GM23248 (cell line): ENCODE data around the gene C1orf122. TPM values are rescaled to one million over a fixed set of nuclear protein-coding genes. Genes with fewer than 3 reads are reported as not detected.
A peak's percentile ranks its signal among the peaks of the same experiment; 100 is the strongest.

Experiments used
- DNase-seq: peaks from one replicate; pipeline ENCODE4 v3.0.0-alpha.2; 2015
- H2AFZ ChIP-seq: fragments of 200-600 bp; sonication (generic); 2 replicates; pipeline ENCODE4 v1.6.1; 2016; ENCODE audit warnings: antibody characterized with exemption
- H3F3A ChIP-seq: fragments of 200-600 bp; sonication (generic); 2 replicates; pipeline ENCODE4 v1.6.1; 2016; ENCODE audit warnings: mild to moderate bottlenecking, antibody characterized with exemption, mixed run types; ENCODE audit not compliant: insufficient read depth
- H3K27ac ChIP-seq: fragments of 200-600 bp; sonication (generic); 2 replicates; pipeline ENCODE4 v1.5.1; 2016; ENCODE audit warnings: mild to moderate bottlenecking
- H3K27me3 ChIP-seq: fragments of 200-600 bp; sonication (generic); replicated peaks from 2 replicates; pipeline ENCODE4 v1.6.1; 2016; ENCODE audit warnings: mild to moderate bottlenecking; ENCODE audit not compliant: insufficient read depth
- H3K36me3 ChIP-seq: fragments of 200-600 bp; sonication (generic); 2 replicates; pipeline ENCODE4 v1.6.1; 2016; ENCODE audit warnings: low read depth, mild to moderate bottlenecking
- H3K4me1 ChIP-seq: fragments of 200-600 bp; sonication (generic); 2 replicates; pipeline ENCODE4 v1.6.1; 2016; ENCODE audit warnings: mild to moderate bottlenecking; ENCODE audit not compliant: insufficient read depth
- H3K4me2 ChIP-seq: fragments of 200-600 bp; sonication (generic); one replicate; pipeline ENCODE4 v1.6.1; 2016; ENCODE audit warnings: mild to moderate bottlenecking; ENCODE audit not compliant: unreplicated experiment
- H3K4me3 ChIP-seq: fragments of 200-600 bp; sonication (generic); 2 replicates; pipeline ENCODE4 v1.5.1; 2016; ENCODE audit warnings: mild to moderate bottlenecking
- H3K79me2 ChIP-seq: fragments of 200-600 bp; sonication (generic); 2 replicates; pipeline ENCODE4 v1.6.1; 2016; ENCODE audit warnings: mild to moderate bottlenecking; ENCODE audit not compliant: insufficient read depth
- H3K9ac ChIP-seq: fragments of 200-600 bp; sonication (generic); 2 replicates; pipeline ENCODE4 v1.6.1; 2016; ENCODE audit warnings: mild to moderate bottlenecking
- H3K9me2 ChIP-seq: fragments of 200-600 bp; sonication (generic); 2 replicates; pipeline ENCODE4 v1.6.1; 2016; ENCODE audit warnings: mixed run types, mild to moderate bottlenecking, moderate library complexity; ENCODE audit not compliant: insufficient read depth
- H3K9me3 ChIP-seq: fragments of 200-600 bp; sonication (generic); one replicate; pipeline ENCODE4 v1.6.1; 2017; ENCODE audit warnings: low read depth
- H4K20me1 ChIP-seq: fragments of 200-600 bp; sonication (generic); 2 replicates; pipeline ENCODE4 v1.6.0; 2016; ENCODE audit not compliant: insufficient read depth
- EZH2 ChIP-seq: fragments of 200-600 bp; sonication (generic); IDR thresholded peaks from 2 replicates; pipeline ENCODE4 v1.6.1; 2018; ENCODE audit warnings: antibody characterized with exemption, mild to moderate bottlenecking; ENCODE audit not compliant: insufficient read depth, poor library complexity, severe bottlenecking
- EZH2phosphoT487 ChIP-seq: fragments of 200-600 bp; sonication (generic); IDR thresholded peaks from 2 replicates; pipeline ENCODE4 v1.6.1; 2018; ENCODE audit warnings: antibody characterized with exemption, moderate library complexity, mild to moderate bottlenecking, low read depth; ENCODE audit not compliant: insufficient read depth
- WGBS, 2 experiments: methylation state at CpG; one replicate each; pipeline ENCODE4 v1.1.6; 2015 to 2017; ENCODE audit warnings: low lambda C conversion rate in 2 of 2, low coverage in 1 of 2; ENCODE audit errors: missing lambda C conversion rate in 2 of 2; 5-methylcytosine and 5-hydroxymethylcytosine counted together
- in situ Hi-C: fragments of 300-500 bp; cut with MboI; formaldehyde crosslinking; loops from 2 replicates; pipeline ENCODE4 v1.15.0; 2020
- polyA plus RNA-seq: library from polyadenylated mRNA; unstranded; fragments of >200 nt; fragmentation: Nextera tagmentation; extraction: Ambion mirVana; gene quantifications from 2 replicates; pipeline ENCODE4 v1.2.1, GENCODE V29; 2016
- total RNA-seq: library from RNA; depleted of rRNA; stranded (reverse); fragments of >200 nt; shearing (Covaris generic); gene quantifications from 2 replicates; pipeline ENCODE4 v1.2.3, GENCODE V29; 2014

C1orf122 gene
- total and polyA plus RNA-seq, 2 experiments from 2014 or later, result 103 to 110 TPM

DNA sequence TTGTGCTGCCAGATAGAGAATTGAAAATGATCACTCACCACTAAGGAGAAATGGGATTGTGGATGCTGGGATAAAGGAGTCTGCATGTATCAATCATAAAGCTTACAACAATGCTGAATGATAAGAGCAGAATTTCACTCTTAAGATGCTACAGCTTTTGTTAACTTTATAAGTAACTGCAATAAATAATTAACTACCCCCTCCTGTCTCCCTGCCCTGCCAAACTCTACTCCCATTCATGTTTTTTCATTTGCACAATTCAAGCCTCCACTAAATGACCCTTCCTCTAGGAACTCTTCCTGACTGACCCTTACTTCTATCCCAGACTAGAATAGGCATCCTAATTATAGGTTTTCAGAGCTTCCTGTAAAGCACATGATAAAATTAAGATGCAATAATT is 36.9 kb downstream of the C1orf122 start:
- Histone ChIP-seq H3K79me2 (peaks cover 99% of the 10 kb centered on the region), H3K36me3 (peaks cover 20% of the 10 kb centered on the region), H3K4me3 (no peak overlapping the region), H3K4me2 (no peak overlapping the region), H3F3A (no peaks in the 10 kb centered on the region), H3K9me3 (no peaks in the 10 kb centered on the region), H2AFZ (no peak overlapping the region), H3K4me1 (no peaks in the 10 kb centered on the region), H3K9me2 (no peaks in the 10 kb centered on the region), H3K27me3 (no peaks in the 10 kb centered on the region), H3K27ac (no peak overlapping the region), H4K20me1 (no peaks in the 10 kb centered on the region), H3K9ac (no peak overlapping the region)
- no peak for DNase-seq
- in situ Hi-C loops, result no loop called here
- TF ChIP-seq EZH2phosphoT487, result no peak
- no peak for TF ChIP-seq EZH2

DNA sequence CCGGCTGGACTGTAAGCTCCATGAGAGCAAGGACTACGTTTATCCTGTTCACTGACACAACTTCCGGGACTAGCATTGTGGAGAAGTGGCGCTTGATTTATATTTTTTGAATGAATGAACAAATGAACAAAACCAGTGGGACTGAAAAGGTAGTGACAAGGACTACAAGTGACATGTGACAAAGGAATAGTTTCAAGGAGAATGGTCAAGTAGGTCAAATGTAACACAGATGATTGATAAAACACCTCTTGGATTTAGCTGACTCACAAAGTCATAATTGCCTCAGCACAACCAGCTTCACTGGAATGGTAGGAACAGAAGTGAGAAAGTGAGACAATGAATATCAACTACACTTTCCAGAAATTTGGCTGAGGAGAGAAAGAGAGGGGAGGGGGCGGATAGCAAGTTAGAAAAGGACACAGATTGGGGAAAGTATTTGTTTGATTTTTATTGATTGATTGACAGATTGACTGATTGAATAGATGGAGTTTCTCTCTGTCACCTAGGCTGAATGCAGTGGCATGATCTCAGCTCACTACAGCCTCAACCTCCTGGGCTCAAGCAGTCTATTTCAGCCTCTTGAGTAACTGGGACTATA is 37.6 kb downstream of the C1orf122 start:
- WGBS, 2 experiments, result 98 to 99% methylated on average over 5 of the region's 5 CpGs
- no peaks in the 10 kb centered on the region for H3K4me1 ChIP-seq
- H3K4me2 ChIP-seq, result no peak overlapping the region
- peaks cover 99% of the 10 kb centered on the region for H3K79me2 ChIP-seq
- H3K9me3 ChIP-seq, result no peaks in the 10 kb centered on the region
- no peaks in the 10 kb centered on the region for H3K9me2 ChIP-seq
- peak overlapping the region; percentile 41 for H3K27ac ChIP-seq
- H3K9ac ChIP-seq, result no peak overlapping the region; the same call in 1 of the 2 replicates
- no peak overlapping the region for H3K4me3 ChIP-seq
- no peaks in the 10 kb centered on the region for H3F3A ChIP-seq
- in situ Hi-C loops, result no loop called here
- TF ChIP-seq EZH2phosphoT487, result no peak
- TF ChIP-seq EZH2, result no peak
- no peak for DNase-seq
- H2AFZ ChIP-seq, result no peak overlapping the region
- no peaks in the 10 kb centered on the region for H3K27me3 ChIP-seq
- no peaks in the 10 kb centered on the region for H4K20me1 ChIP-seq
- H3K36me3 ChIP-seq, result peaks cover 14% of the 10 kb centered on the region

DNA sequence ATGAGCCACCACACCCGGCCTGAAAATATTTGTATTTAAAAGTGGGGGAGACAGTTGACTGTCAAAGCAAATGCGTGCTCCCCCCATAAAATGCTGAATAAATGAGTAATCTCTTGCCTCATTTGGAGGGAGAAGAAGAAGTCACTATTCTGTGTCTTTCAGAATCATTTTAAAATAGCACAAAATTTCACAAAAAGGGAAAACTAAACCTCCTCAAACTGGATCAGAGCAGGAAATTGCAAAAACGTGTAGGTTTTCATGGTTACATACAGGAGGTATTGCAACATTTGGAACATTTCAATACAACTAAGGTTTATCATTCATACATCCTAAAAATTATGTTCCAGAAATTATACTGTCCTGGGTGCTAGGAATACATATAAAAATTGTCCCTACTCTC is 38.2 kb downstream of the C1orf122 start:
- DNase-seq, result peak; percentile 35
- Histone ChIP-seq H4K20me1 (no peaks in the 10 kb centered on the region), H3K4me3 (no peak overlapping the region), H3K27me3 (no peaks in the 10 kb centered on the region), H3K27ac (peak overlapping the region; percentile 41), H3K9ac (peak overlapping the region; percentile 1; the same call in 1 of the 2 replicates), H3K79me2 (peaks cover 99% of the 10 kb centered on the region), H3K9me3 (no peaks in the 10 kb centered on the region), H3K9me2 (no peaks in the 10 kb centered on the region), H3K4me1 (peaks cover under 1% of the 10 kb centered on the region; the same call in 1 of the 2 replicates), H2AFZ (no peak overlapping the region), H3K36me3 (peaks cover 13% of the 10 kb centered on the region), H3F3A (0 out of 2 replicates have a peak, but pooled peaks cover under 1% of the 10 kb centered on the region), H3K4me2 (no peak overlapping the region)
- in situ Hi-C loops, result no loop called here
- 54 to 55% methylated on average over 3 of the region's 3 CpGs for WGBS, 2 experiments
- TF ChIP-seq EZH2 (no peak), EZH2phosphoT487 (no peak)

DNA sequence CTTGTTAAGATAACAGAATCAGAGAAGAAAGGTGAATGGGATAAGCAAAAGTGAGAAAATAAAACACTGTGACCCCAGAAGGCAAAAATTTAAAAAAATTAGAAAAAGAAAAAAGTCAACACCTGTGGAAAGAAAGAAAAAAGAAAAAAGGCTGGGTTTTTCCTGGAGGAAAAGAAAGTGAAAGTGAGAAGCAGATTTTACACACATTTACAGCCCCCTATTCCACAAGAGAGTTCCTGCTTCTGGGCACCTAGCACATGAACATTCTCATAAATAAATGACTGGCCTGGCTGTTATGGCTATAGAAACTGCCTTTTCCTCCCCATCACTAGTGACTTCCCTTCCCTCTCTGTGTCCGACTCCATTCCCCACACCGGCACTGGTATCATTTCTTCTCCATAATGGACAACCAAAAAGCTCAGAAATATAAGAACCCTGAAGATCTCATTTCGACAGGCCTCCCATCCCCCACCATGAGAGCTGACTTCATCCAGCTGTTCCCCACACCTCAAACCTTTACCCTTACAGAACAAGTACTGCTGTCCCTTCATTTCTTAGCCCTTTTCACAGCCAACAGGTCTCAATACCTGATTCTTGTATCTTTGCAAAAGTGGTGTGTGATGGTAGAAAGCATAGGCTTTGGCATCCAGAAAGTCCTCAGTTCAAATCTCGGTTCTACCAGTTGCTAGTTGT is 39.2 kb downstream of the C1orf122 start:
- Histone ChIP-seq H3K27ac (no peak overlapping the region), H3K9ac (no peak overlapping the region), H4K20me1 (no peaks in the 10 kb centered on the region), H3K79me2 (peaks cover 99% of the 10 kb centered on the region), H3F3A (peaks cover 11% of the 10 kb centered on the region), H3K9me3 (no peaks in the 10 kb centered on the region), H3K4me2 (no peak overlapping the region), H3K4me3 (no peak overlapping the region), H3K27me3 (no peaks in the 10 kb centered on the region), H3K4me1 (peaks cover 10% of the 10 kb centered on the region), H3K9me2 (no peaks in the 10 kb centered on the region), H2AFZ (no peak overlapping the region), H3K36me3 (peaks cover 13% of the 10 kb centered on the region)
- no peak for TF ChIP-seq EZH2phosphoT487
- TF ChIP-seq EZH2, result no peak
- WGBS, 2 experiments, result 84 to 85% methylated on average over 4 of the region's 4 CpGs
- no peak for DNase-seq
- in situ Hi-C loops, result no loop called here
